ENCODE measurements around the gene DENND4C.

Gene DENND4C

GRCh38 chr9:19420877-19421276, 190.4 kb downstream of the DENND4C start:
- DNase-seq, result no peak
